Adrenal gland (tissue), 12 donors: Measurements from ENCODE around the gene CFTR. TPM values are rescaled to one million over a fixed set of nuclear protein-coding genes. Genes with fewer than 3 reads are reported as not detected.
A peak's percentile ranks its signal among the peaks of the same experiment; 100 is the strongest.

Experiments
- DNase-seq, 7 donors: peaks; one replicate each; pipeline ENCODE4 v3.0.0-alpha.2; 2019 to 2020
- H3K27ac ChIP-seq, 5 donors: fragments of 200-600 bp; sonication (generic) in 4 of 5; 1 replicate in 3 of 5; 2 replicates in 2 of 5; pipeline versions ENCODE4 v1.5.1 to v1.8.0; 2016 to 2020; ENCODE audit warnings: mild to moderate bottlenecking in 1 of 5
- H3K27me3 ChIP-seq: fragments of 200-600 bp; 2 replicates; pipeline ENCODE4 v1.8.0; 2021
- H3K36me3 ChIP-seq, 2 donors: fragments of 200-600 bp; replicated peaks in 1 of 2; 1 replicate in 1 of 2; 2 replicates in 1 of 2; pipeline versions ENCODE4 v1.5.1 to v1.8.0; 2018 to 2022
- H3K4me1 ChIP-seq, 2 donors: fragments of 200-600 bp; replicated peaks in 1 of 2; 1 replicate in 1 of 2; 2 replicates in 1 of 2; pipeline versions ENCODE4 v1.5.1 to v1.8.0; 2018 to 2021
- H3K4me3 ChIP-seq, 4 donors: fragments of 200-600 bp; sonication (generic) in 3 of 4; one replicate each; pipeline ENCODE4 v1.5.1; 2016 to 2018
- H3K9me3 ChIP-seq, 3 donors: fragments of 200-600 bp; sonication (generic) in 1 of 3; replicated peaks in 1 of 3; 1 replicate in 2 of 3; 2 replicates in 1 of 3; pipeline versions ENCODE4 v1.5.1 to v1.8.0; 2016 to 2021
- CTCF ChIP-seq, 6 experiments: fragments of 450-650 bp in 4 of 6; fragments of 200-600 bp in 2 of 6; sonication (generic) in 1 of 6; IDR thresholded peaks; 1 replicate in 5 of 6; 2 replicates in 1 of 6; pipeline versions ENCODE4 v1.5.1 to v1.8.0; 2016 to 2021; ENCODE audit warnings: antibody characterized with exemption in 6 of 6, mild to moderate bottlenecking in 2 of 6, moderate library complexity in 1 of 6
- POLR2A ChIP-seq, 2 donors: fragments of 450-650 bp; IDR thresholded peaks; one replicate each; pipeline ENCODE4 v1.6.1; 2017; ENCODE audit warnings: antibody characterized with exemption in 2 of 2, mild to moderate bottlenecking in 2 of 2, moderate library complexity in 1 of 2
- WGBS, 4 donors: extraction: QIAGEN DNeasy Blood & Tissue Kit in 2 of 4; methylation state at CpG; one replicate each; pipeline versions ENCODE4 v1.1.5 to v1.1.7; 2013 to 2017; 5-methylcytosine and 5-hydroxymethylcytosine counted together
- intact Hi-C, 2 donors: fragments of 100-400 bp; cut with DNase I; formaldehyde crosslinking; loops; one replicate each; pipeline versions ENCODE4 v1.14.1 to v1.15.0; 2022 to 2023
- polyA plus RNA-seq, 3 donors: library from polyadenylated mRNA; stranded (reverse); fragments of 200-250 nt in 2 of 3; fragments of 350-450 nt in 1 of 3; fragmentation: Illumina TruSeq in 1 of 3; extraction: RNeasy Lipid Tissue Mini Kit (QIAGEN cat#74804) in 1 of 3; gene quantifications; one replicate each; pipeline ENCODE4 v1.2.3, GENCODE V29; 2013 to 2014
- total RNA-seq, 9 donors: library from RNA; depleted of rRNA in 4 of 9; stranded (reverse); fragments of >200 nt in 4 of 9; fragments of 120-200 nt in 1 of 9; fragmentation: NEBNext Ultra II Directional in 1 of 9; extraction: Animal tissue kit (Norgen Biotek cat#: 25700) in 1 of 9; gene quantifications; one replicate each; pipeline versions ENCODE4 v1.1.0 to v1.2.4, GENCODE V29; 2013 to 2023
- donor health status: healthy with polysubstance abuse.
- donor health status: Bipolar disorder and iron deficiency.
- donor health status: DM: yes; HTN: yes; CAD: no.
- donor health status: DM: no; HTN: no; CAD: no.
- donor health status: DM: no; HTN: no; CAD: no.
- donor health status: DM: yes; HTN: yes; CAD: no.

The CFTR gene
- total and polyA plus RNA-seq, 12 donors = 0.07 to 0.22 (median 0.08) TPM; not detected in 9

GRCh38 chr7:117667456-117667855 is 187.6 kb downstream of the CFTR start:
- intact Hi-C loops = no loop called here
- DNase-seq = no peak
- WGBS, 4 donors = 57 to 71% (median 63%) methylated on average over 2 of the region's 2 CpGs
- Histone ChIP-seq H3K36me3 (no peaks in the 10 kb centered on the region), H3K9me3 (no peaks in the 10 kb centered on the region), H3K27me3 (no peaks in the 10 kb centered on the region), H3K27ac (no peak overlapping the region), H3K4me1 (no peaks in the 10 kb centered on the region), H3K4me3 (no peak overlapping the region)
- TF ChIP-seq CTCF (IDR thresholded peaks at IDR 0.05) (no peak), POLR2A (IDR thresholded peaks at IDR 0.05) (no peak)

- Histone ChIP-seq H3K27me3 (no peaks in the 10 kb centered on the region), H3K4me1 (no peaks in the 10 kb centered on the region), H3K4me3 (no peak overlapping the region), H3K36me3 (no peaks in the 10 kb centered on the region), H3K27ac (no peak overlapping the region), H3K9me3 (no peaks in the 10 kb centered on the region)
- intact Hi-C loops = no loop called here
- DNase-seq = no peak
- 61 to 69% (median 67%) methylated on average over 4 of the region's 4 CpGs for WGBS, 4 donors
- TF ChIP-seq CTCF (IDR thresholded peaks at IDR 0.05) (no peak), POLR2A (IDR thresholded peaks at IDR 0.05) (no peak)
Observed at GRCh38 chr7:117669818-117670217, 190.0 kb downstream of the CFTR start.

GRCh38 chr7:117672453-117672852 is 192.6 kb downstream of the CFTR start:
- DNase-seq = no peak
- no peaks in the 10 kb centered on the region for H3K4me1 ChIP-seq
- H3K27ac ChIP-seq = no peak overlapping the region
- TF ChIP-seq POLR2A (IDR thresholded peaks at IDR 0.05) (no peak), CTCF (IDR thresholded peaks at IDR 0.05) (no peak)
- H3K9me3 ChIP-seq = no peaks in the 10 kb centered on the region
- no peaks in the 10 kb centered on the region for H3K36me3 ChIP-seq
- intact Hi-C loops = no loop called here
- no peaks in the 10 kb centered on the region for H3K27me3 ChIP-seq
- WGBS, 4 donors = 53 to 64% (median 59%) methylated on average over 1 of the region's 1 CpG
- H3K4me3 ChIP-seq = no peak overlapping the region

GRCh38 chr7:117673367-117673766 is 193.5 kb downstream of the CFTR start:
- TF ChIP-seq CTCF (IDR thresholded peaks at IDR 0.05) (no peak), POLR2A (IDR thresholded peaks at IDR 0.05) (no peak)
- Histone ChIP-seq H3K4me1 (no peaks in the 10 kb centered on the region), H3K27me3 (peaks cover 5% of the 10 kb centered on the region), H3K27ac (no peak overlapping the region), H3K9me3 (no peaks in the 10 kb centered on the region), H3K4me3 (no peak overlapping the region), H3K36me3 (no peaks in the 10 kb centered on the region)
- DNase-seq = peak; percentile 24 to 52 (median 35)
- 67 to 72% (median 70%) methylated on average over 12 to 14 of the region's 14 CpGs for WGBS, 4 donors
- intact Hi-C loops = no loop called here
